Natural killer cell (primary cell): Measurements from ENCODE around the gene POLR2E. TPM values are rescaled to one million over a fixed set of nuclear protein-coding genes. Genes with fewer than 3 reads are reported as not detected.

ENCODE experiments used
- ATAC-seq, 3 donors: fragments of 150-1000 bp in 2 of 3; fragments of 200-7000 bp in 1 of 3; cut with Tn5 transposase; 1 replicate in 1 of 3; 2 replicates in 2 of 3; pipeline ENCODE4 v1.10.0; 2021; ENCODE audit warnings: mild to moderate bottlenecking in 2 of 3, moderate library complexity in 2 of 3
- DNase-seq, 2 donors: peaks; one replicate each; pipeline versions ENCODE4 v3.0.0 to v3.0.0-alpha.2; 2013 to 2021; ENCODE audit warnings: mixed read lengths in 1 of 2
- H3K27ac ChIP-seq: one replicate; pipeline ENCODE4 v1.5.1; 2013; ENCODE audit warnings: mild to moderate bottlenecking, low read length
- H3K27me3 ChIP-seq: one replicate; pipeline ENCODE4 v1.6.1; 2013; ENCODE audit warnings: low read length; ENCODE audit not compliant: control insufficient read depth, insufficient read depth
- H3K36me3 ChIP-seq: one replicate; pipeline ENCODE4 v1.6.1; 2013; ENCODE audit warnings: low read length; ENCODE audit not compliant: control insufficient read depth, insufficient read depth
- H3K4me1 ChIP-seq: one replicate; pipeline ENCODE4 v1.6.1; 2013; ENCODE audit warnings: low read length; ENCODE audit not compliant: control insufficient read depth, insufficient read depth
- H3K4me3 ChIP-seq: one replicate; pipeline ENCODE4 v1.5.1; 2013; ENCODE audit warnings: low read length
- H3K9me3 ChIP-seq: one replicate; pipeline ENCODE4 v1.6.1; 2013; ENCODE audit warnings: low read length; ENCODE audit not compliant: control insufficient read depth, insufficient read depth
- H3K27ac Mint-ChIP-seq, 2 donors: one replicate each; pipeline ENCODE4 v1.8.0; 2022; ENCODE audit warnings: mild to moderate bottlenecking in 2 of 2, mixed read lengths in 2 of 2, moderate library complexity in 1 of 2
- H3K27me3 Mint-ChIP-seq, 2 donors: one replicate each; pipeline ENCODE4 v1.8.0; 2022; ENCODE audit warnings: low read depth in 2 of 2, mixed read lengths in 2 of 2
- H3K36me3 Mint-ChIP-seq: one replicate; pipeline ENCODE4 v1.8.0; 2022; ENCODE audit warnings: mixed read lengths
- H3K4me1 Mint-ChIP-seq, 2 donors: one replicate each; pipeline ENCODE4 v1.8.0; 2022; ENCODE audit warnings: mixed read lengths in 2 of 2
- H3K4me3 Mint-ChIP-seq: one replicate; pipeline ENCODE4 v1.8.0; 2022; ENCODE audit warnings: mild to moderate bottlenecking, moderate library complexity, mixed read lengths
- H3K9me3 Mint-ChIP-seq, 2 donors: one replicate each; pipeline ENCODE4 v1.8.0; 2022; ENCODE audit warnings: mixed read lengths in 2 of 2
- WGBS: methylation state at CpG from one replicate; pipeline ENCODE4 v1.1.7; 2013; ENCODE audit warnings: missing lambda C conversion rate; ENCODE audit not compliant: insufficient coverage; 5-methylcytosine and 5-hydroxymethylcytosine counted together
- intact Hi-C: fragments of 100-400 bp; cut with micrococcal nuclease; formaldehyde crosslinking; loops from one replicate; pipeline ENCODE4 v1.14.2; 2022
- total RNA-seq, 4 donors: library from RNA; stranded (reverse); fragments of 120-200 nt in 1 of 4; gene quantifications; one replicate each; pipeline versions ENCODE4 v1.2.3 to v1.2.4, GENCODE V29; 2013 to 2022
- TF ChIP-seq, protein P1 (sequence below): fragments of 200-600 bp; IDR thresholded peaks from one replicate; pipeline ENCODE4 v1.8.0; 2022; ENCODE audit warnings: antibody characterized with exemption

POLR2E gene
- total RNA-seq, 3 donors from 2014 or later (not counting 1 experiment from before 2014, with no cell fraction given): 77.3 to 105 (median 91.6) TPM

GRCh38 chr19:1113030-1113985 lies 18.1 kb upstream of the POLR2E start:
- Mint-ChIP-seq H3K36me3 (no peaks in the 10 kb centered on the region), H3K4me3 (no peak overlapping the region), H3K27me3 (no peaks in the 10 kb centered on the region), H3K27ac (peak overlapping the region in 1 of 2 donors; percentile 60), H3K4me1 (no peaks in the 10 kb centered on the region), H3K9me3 (no peaks in the 10 kb centered on the region)
- intact Hi-C loops: loop anchor here (5.0 kb wide), 1 partner anchor 79 kb away; no protein-coding TSS in a partner anchor
- H3K36me3 ChIP-seq: peaks cover 50% of the 10 kb centered on the region
- H3K27ac ChIP-seq: no peak overlapping the region
- TF ChIP-seq, protein P1, sequence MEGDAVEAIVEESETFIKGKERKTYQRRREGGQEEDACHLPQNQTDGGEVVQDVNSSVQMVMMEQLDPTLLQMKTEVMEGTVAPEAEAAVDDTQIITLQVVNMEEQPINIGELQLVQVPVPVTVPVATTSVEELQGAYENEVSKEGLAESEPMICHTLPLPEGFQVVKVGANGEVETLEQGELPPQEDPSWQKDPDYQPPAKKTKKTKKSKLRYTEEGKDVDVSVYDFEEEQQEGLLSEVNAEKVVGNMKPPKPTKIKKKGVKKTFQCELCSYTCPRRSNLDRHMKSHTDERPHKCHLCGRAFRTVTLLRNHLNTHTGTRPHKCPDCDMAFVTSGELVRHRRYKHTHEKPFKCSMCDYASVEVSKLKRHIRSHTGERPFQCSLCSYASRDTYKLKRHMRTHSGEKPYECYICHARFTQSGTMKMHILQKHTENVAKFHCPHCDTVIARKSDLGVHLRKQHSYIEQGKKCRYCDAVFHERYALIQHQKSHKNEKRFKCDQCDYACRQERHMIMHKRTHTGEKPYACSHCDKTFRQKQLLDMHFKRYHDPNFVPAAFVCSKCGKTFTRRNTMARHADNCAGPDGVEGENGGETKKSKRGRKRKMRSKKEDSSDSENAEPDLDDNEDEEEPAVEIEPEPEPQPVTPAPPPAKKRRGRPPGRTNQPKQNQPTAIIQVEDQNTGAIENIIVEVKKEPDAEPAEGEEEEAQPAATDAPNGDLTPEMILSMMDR: peak; percentile 91
- H3K27me3 ChIP-seq: no peaks in the 10 kb centered on the region
- H3K4me3 ChIP-seq: no peak overlapping the region
- DNase-seq: peak; percentile 86 to 91
- ATAC-seq: peak; percentile 89 to 98 (median 96)
- H3K9me3 ChIP-seq: no peaks in the 10 kb centered on the region
- peaks cover 13% of the 10 kb centered on the region for H3K4me1 ChIP-seq
- WGBS: 45% methylated on average over 44 of the region's 44 CpGs

- Mint-ChIP-seq H3K9me3 (no peaks in the 10 kb centered on the region), H3K27me3 (no peaks in the 10 kb centered on the region), H3K4me3 (no peak overlapping the region), H3K4me1 (no peaks in the 10 kb centered on the region), H3K36me3 (no peaks in the 10 kb centered on the region), H3K27ac (no peak overlapping the region)
- Histone ChIP-seq H3K4me3 (no peak overlapping the region), H3K4me1 (peaks cover 13% of the 10 kb centered on the region), H3K36me3 (peaks cover 43% of the 10 kb centered on the region), H3K27ac (no peak overlapping the region), H3K9me3 (no peaks in the 10 kb centered on the region), H3K27me3 (no peaks in the 10 kb centered on the region)
- intact Hi-C loops: loop anchor here (5.0 kb wide), 1 partner anchor 80 kb away; no protein-coding TSS in a partner anchor
- TF ChIP-seq, protein P1: no peak
- no peak for DNase-seq
- 92% methylated on average over 70 of the region's 71 CpGs for WGBS
- ATAC-seq: no peak
These were observed 17.3 kb upstream of the POLR2E start for GRCh38 chr19:1112268-1113029.

DNA sequence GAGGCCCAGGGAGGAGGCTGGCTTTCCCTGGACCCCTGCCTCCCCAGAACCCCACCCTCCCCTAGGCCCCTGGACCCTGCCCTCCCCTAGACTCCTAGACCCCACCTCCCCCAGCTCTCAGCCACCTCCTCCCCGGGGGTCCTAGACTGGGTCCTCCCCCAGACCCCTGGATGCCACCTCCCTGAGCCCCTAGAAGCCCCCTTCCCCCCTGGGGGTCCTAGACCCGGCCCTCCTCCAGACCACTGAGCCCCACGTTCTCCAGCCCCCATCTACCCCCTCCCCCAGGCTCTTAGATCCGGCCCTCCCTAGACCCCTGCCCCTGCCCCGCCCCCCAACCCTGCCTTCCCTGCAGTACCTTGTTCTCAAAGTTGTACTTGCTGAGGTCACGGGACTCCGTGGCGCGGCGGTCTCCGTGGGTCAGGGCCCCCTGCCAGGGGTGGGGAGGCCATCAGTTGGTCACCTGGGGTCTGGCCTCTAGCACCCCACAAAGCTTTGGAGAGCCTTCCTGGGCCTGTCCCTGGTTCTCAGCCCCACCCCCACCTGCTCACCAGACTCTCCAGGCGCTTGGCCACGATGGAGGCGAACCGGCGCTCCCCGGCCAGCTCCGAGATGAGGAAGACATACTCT lies 16.6 kb upstream of the POLR2E start:
- no peak overlapping the region for H3K27ac Mint-ChIP-seq
- no peaks in the 10 kb centered on the region for H3K36me3 Mint-ChIP-seq

More for the DNA sequence above, 16.6 kb upstream of the POLR2E start:
- no peak for ATAC-seq
- H3K27me3 Mint-ChIP-seq: no peaks in the 10 kb centered on the region
- H3K27me3 ChIP-seq: no peaks in the 10 kb centered on the region
- WGBS: 96% methylated on average over 18 of the region's 18 CpGs
- no peak for DNase-seq
- no peaks in the 10 kb centered on the region for H3K9me3 ChIP-seq
- peaks cover 13% of the 10 kb centered on the region for H3K4me1 ChIP-seq
- H3K4me1 Mint-ChIP-seq: no peaks in the 10 kb centered on the region
- H3K4me3 ChIP-seq: no peak overlapping the region
- no peaks in the 10 kb centered on the region for H3K9me3 Mint-ChIP-seq
- TF ChIP-seq, protein P1: no peak
- H3K36me3 ChIP-seq: peaks cover 40% of the 10 kb centered on the region
- no peak overlapping the region for H3K27ac ChIP-seq
- intact Hi-C loops: loop anchor here (5.0 kb wide), 1 partner anchor 81 kb away; no protein-coding TSS in a partner anchor
- no peak overlapping the region for H3K4me3 Mint-ChIP-seq
